GM18502 (cell line): ENCODE data around the gene GPR55.
"Not testable (repeated sequence)": the region's sequence is repeated elsewhere in the genome, so short reads cannot be mapped to it uniquely, and the experiment has no call there.

Source experiments
- ATAC-seq: cut with Tn5 transposase; IDR thresholded peaks from one replicate; pipeline ENCODE4 v1.9.1; 2021; ENCODE audit warnings: mild to moderate bottlenecking; ENCODE audit not compliant: unreplicated experiment, poor library complexity

Gene GPR55

DNA sequence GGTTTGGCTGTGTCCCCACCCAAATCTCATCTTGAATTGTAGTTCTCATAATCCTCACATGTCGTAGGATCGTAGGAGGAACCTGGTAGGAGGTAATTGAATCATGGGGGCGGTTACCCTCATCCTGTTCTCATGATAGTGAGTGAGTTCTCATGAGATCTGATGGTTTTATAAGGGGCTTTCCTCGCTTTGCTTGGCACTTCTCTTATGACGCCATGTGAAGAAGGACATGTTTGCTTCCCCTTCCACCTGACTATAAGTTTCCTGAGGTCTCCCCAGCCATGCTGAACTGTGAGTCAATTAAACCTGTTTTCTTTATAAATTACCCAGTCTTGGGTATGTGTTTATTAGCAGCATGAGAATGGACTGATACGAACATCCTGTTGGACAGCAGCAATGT is 11.2 kb upstream of the GPR55 start:
- ATAC-seq: not testable (repeated sequence)

DNA sequence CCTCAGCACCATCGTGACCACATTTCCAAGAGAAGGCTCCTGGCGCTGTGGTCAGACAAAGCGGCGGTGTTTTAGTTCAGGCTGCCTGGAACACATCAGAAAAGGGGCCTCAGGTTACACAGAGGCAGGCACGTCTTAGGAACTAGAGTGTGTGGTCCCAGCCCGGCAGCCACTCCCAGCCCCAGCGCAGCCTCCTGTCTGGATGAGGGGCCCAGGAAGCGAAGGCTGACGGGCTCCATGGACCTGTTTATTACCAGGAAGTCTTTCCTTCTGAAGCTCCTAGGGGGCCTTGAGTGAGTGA is 10.0 kb upstream of the GPR55 start:
- no peak for ATAC-seq

DNA sequence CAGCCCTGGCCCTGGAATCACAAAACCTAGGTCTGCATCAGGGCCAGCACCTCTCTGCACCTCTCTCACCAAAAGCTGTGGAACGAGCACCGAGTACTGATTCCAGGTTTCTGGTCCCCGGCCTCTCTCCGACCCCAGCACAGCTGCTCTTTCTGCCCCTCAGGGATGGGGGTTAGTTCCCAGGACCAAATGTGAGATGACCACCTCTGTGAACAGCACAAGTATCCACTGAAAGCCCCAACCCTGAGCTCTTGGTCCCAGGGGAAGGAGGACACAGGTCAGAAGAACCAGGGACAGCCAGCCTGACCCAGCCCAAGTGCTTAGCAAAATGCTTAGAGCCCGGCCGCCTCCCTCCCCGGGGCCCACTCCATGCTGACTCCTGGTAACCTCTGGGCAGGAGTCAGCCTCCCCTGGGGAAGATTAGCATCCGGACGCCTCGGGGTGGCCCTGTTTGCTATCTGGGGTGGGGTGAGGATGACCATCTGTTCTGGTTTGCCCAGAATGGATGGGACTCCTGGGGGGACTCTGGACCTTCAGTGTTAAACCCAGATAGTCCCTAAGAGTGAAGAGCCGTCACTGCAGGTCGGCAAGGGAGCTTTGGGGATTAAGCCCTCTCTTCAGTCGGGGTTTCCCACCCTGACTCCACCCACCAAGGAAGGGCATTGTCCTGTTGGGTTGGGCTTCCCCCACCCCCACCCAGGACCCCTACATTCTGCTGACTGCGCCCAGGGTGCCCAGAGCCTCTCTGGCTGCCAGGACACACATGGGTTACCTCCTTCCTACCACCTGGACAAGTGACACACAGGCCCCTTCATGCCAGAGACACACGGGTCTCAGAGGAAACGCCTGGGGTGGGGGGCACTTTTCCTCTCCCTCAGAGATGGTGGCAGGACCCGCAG is 9.4 kb upstream of the GPR55 start:
- ATAC-seq: no peak

DNA sequence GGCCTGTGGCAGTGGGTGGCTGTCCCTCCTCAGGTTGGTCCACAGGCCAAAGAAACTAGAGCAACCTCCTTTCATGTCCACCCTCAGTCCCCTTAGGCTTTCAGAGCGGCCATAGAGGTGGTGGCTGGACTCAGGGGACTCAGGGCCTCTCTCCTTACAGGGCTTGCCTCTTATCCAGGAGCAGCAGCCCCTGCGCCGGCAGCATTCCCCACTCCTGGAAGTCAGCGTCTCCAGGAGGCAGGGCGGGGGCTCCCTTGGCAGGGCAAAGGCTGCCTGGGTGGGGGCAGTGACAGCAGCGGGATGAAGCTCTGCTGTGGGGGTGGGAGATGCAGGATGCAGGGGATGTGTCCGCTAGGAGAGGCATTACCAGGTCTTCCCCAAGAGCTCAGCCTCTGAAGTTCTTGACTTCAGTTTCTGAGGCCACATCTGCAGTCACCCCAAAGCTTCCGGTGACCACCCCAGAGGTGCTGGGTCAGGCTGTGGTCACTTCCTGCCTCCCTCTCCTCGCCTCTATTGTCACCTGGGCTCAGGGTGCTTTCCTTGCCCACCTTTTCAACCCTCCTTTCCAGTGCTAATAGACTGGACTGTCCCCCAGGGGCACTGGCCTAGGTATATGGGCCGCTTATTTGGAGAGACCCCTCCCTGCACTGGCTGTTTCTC is 8.6 kb upstream of the GPR55 start:
- no peak for ATAC-seq

DNA sequence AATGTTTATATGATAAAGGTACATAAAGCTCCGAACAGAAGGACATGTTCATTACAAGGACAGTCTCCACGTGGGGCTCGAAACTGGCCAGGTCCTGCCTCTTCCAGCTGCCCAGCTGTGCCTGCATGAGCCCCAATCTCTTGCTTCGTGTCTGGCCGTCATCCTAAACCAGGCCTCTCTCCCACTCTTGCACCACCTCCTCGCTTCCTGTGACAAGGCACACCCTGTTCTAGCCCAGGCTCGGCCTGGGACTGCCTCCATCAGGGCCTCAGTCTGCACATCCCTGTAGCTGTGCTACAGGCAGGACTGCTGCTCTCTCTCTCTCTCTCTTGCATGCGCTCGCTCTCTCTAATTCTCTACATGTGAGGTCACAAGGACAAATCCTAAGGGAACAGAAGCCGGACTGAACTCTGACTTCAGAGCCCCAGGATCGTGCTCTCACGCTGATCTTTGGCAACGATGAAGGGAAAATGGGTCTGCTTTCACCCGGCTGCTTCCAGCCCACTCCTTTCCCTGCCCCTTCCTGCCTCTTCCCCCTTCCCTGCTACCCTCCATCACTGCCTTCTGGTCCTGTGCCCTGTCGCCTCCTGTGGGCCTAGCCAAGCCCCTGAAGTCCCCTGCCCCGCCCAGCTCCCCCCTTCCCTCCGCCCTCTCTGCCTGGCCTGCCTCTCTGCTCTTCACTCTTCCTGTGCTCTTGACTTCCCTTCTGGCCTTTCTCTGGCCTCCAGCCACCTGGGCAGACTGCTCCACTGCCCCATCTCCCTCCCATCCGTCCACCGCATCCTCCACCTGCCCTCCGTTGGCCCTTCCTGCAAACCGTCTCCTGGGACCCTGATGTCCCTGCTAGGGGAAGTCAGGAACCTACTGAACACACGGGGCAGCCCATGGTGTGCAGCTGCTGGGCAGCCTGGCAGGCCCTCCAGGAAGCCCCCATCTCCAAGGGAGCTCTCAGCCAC is 7.8 kb upstream of the GPR55 start:
- ATAC-seq: no peak

DNA sequence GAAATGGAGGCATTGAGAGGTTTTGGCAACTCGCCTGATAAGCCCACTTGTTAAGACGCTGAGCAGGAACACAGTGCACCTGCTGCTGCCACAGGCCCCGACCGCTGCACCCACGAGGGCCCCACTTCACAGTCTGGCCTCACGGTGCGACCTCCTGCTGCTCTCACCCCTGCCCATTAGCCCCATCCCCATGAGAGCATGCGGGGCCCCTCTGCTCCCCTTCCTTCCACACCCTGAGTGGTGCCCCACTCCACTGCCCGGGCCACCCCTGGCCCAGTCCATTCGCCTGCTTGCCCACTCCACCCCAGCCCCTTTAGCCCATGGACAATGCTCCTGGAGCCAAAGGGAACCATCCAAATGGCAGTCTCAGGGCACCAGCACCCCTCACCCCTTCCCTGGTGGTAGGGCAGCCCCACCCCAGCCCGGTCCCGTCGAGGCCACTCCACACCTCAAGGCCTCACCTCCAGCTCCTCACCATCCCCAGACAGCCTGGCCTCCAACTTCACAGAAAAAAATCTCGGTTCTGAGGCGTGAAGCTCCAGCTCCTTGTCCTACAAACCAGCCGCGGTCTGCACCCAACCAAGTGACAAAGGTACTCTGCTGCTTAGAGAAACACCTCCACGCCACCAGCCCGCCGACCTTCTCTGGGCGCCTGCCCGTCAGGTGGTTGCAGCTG is 6.7 kb upstream of the GPR55 start:
- no peak for ATAC-seq

DNA sequence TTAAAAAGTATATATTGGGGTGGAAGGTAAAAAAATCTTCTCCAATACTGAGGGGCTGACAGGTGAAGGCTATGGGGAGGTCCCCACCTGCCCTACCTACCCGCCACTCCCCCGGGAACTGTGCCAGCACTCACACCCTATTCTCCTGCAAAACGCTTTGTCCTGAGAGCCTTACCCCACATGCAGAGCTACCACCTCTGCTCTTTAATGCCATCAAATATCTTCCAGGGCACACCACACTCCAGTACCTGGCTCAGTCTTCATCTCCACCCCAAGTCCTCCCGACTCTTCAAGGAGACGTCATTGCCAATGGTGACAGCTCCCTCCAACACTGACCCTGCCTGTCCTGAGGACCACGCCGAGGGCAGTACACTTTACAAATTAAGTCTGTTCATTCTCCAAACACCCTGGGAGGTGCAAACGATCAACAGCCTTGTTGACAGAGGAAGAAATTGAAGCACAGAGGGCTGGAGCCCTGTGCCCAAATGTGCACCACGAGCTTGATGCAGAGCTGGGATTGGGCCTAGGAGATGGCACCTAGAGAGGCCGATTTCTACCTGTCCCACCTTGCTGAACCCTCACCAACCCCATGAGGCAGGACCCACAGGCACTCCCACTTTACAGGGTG is 6.0 kb upstream of the GPR55 start:
- ATAC-seq: no peak

DNA sequence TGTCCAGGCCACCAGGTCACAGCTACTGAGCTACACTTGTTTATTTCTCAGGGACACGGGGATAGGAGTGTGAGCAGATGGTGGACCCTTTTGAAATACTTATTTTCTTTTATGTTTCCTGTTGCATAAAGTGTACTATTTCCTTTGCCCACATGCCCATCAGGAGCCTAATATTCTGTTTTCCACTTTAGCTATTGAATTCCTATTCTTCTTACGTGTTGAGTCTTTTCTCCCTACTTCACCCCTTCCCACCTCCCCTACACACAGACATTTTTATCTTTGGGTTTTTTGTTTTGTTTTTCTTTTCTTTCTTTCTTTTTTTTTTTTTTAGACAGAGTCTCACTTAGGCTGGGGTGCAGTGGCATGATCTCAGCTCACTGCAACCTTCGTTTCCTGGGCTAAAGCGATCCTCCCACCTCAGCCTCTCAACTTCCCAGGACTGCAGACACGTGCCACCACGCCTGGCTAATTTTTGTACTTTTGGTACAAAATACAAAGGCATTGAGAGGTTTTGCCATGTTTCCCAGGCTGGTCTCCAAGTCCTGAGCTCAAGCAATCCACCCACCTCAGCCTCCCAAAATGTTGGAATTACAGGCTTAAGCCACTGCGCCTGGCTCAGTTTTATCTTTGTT is 5.2 kb upstream of the GPR55 start:
- no peak for ATAC-seq

DNA sequence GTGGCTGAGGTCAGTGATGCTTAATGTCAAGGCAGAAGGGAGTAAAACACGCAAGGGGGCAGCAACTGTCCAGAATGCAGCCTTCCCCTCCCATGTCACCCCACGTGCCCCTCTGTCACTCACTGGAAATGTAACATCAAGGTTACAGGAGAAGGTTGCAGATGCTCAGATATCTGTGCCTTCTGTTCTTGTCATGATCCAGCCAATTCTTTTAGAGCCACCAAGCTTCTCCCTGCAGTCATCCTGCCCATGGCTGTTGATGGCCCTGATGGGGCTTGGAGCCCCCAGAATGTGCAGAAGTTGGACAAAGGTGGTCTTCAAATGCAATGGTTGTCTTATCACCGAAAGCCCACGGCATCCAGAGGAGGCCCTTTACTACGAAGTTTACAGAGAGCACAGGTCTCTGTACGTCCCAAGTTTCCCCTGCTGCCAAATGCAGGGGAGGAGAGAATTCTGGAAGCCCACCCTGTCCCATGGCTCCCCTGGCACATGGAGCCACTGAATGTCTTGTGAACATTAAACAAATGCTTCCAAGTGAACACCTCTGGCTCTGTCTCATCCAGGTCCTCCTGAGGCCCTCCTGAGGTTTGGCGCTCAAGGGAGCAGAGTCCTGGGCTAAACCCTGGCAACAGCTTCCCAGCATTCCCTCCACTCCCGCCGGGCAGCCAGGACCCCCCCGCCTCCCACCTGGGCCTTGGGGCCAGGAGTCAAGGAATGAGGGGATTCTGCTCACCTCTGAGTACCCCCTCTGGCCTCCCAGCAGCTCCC is 4.5 kb upstream of the GPR55 start:
- no peak for ATAC-seq

DNA sequence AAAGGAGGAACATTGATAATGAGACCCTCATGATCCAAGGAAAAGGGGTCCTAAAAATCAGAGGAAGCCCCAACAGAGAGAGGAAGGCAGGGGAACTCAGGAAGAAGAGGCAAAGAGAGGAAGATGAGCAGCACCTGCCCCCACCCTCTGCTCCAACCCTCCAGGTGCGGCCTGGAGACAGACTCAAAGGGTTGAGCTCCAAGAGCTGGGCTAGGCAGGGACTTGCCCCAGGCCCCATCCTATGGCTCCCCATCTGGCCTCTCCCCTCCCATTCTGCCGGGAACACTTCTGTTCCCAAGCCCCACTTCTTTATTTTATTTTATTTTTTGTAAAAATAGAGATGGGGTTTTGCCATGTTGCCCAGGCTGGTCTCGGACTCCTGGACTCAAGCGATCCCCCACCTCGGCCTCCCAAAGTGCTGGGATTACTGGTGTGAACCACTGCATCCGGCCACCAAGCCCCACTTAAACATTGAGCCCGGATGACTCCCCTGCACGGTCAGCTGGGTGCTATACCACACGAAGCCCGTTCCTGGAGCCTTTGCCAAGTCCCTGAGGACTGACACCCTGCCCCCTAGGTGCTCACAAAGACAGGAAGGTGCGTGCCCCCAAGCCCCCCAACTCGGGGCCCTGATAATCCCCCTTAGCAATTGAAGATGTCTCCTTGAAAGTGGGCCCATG is 3.8 kb upstream of the GPR55 start:
- ATAC-seq: no peak

DNA sequence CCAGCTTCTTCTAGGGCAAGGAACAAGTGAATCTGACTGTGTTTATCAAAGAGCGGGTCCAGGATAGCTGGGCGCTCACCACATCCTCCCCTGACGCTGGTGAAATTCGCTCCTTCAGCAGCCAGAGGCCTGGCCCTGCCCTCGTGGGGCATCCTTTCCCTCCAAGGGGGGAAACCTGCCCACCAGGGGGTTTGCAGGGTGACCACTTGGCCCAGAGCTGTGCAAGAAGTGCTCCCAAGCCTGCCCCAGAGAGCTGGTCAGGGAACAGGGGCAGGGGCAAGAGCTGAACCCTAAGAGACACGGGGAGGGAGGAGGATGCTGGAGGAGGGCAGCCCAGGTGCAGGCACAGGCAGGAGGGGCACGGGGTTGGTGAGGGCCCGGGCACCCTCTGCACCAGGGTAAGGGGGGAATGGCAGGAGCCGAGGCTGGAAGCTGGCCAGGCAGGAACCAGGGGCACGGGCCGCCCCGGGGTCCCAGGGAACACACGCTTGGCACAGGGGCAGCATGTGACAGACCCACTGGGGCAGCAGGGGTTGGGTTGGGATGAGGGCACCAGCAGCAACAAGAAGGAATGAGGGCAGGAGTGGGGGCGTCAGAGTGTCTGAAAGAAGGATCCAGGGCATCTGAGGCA is 2.8 kb upstream of the GPR55 start:
- ATAC-seq: no peak

DNA sequence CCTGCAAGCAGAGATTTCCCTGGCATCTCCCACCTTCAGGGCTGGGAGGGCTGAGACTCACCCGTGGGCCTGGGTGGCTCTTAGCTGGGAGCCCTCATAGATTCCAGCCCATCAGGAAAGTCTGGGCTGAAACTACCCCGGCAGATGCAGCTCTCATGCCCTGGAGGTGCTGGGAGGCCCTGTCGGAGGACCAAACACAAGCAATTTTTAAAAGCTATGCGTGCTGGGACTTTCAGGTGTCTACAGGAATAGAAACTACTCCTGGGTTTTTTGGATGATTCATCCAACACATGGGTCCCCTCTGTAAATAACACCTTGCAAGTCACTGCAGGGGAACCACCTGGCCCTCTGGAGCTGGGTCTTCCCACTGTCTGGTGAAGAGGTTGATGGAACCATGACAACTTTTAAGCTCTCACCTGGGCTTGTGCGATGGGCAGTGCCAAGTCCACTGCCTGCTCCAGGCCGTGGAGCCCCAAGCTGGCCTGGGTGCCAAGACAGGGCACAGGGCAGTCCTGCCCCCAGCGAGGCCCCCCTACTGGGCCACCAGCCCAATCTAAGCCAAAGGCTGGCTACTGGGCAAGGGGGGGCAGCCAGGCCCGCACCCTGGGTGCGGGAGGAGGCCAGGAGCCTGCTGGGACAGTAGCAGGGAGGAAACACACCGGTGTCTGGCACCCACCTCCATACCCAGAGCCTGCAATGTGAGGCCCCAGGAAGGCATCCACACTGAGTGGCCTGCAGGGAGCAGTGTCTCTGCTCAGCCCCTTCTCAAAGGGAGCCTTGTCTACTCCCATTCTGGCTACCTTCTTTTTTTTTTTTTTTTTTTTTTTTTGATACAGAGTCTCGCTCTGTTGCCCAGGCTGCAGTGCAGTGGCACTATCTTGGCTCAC is 1.1 kb upstream of the GPR55 start:
- ATAC-seq: peak; percentile 48

DNA sequence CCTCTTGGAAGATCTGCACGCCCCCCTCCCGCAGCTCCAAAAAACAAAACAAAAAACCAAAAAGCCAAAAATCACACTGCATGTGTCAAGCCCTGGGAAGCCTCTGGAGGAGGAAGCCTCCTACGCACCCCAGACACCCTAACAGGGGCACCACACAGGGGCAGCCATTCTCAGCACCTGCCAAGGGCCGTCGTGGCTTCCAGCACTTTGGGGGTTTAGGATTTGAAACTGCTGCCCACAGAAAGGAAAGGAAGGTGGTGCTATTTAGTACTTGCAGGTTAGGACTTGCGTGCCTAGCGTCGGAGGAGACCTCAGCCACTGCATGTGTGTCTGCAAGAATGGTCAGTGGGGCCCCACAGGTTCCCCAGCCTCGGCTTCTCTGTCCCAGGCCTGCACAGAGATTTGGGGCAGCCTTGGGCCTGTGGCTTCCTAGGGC is 419 bp upstream of the GPR55 start:
- ATAC-seq: peak; percentile 29

DNA sequence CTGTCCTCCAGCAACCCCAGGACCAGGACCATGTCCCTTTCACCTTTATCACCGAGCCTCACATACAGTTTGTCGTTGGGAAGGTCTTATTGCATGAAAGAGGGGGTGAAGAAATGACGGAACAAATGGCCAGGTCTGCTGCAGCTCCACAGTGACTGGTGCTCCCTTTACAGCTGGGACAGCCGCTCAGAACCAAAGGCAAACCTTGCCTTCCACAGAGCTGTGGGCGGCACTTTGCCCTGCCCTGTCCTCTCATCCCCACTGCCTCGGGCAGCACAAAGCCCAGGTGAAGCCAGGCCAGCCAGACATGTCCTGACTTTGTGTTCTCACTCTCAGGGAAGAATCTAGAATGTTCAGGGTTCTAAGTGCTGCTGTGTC is 961 bp downstream of the GPR55 start:
- ATAC-seq: no peak

DNA sequence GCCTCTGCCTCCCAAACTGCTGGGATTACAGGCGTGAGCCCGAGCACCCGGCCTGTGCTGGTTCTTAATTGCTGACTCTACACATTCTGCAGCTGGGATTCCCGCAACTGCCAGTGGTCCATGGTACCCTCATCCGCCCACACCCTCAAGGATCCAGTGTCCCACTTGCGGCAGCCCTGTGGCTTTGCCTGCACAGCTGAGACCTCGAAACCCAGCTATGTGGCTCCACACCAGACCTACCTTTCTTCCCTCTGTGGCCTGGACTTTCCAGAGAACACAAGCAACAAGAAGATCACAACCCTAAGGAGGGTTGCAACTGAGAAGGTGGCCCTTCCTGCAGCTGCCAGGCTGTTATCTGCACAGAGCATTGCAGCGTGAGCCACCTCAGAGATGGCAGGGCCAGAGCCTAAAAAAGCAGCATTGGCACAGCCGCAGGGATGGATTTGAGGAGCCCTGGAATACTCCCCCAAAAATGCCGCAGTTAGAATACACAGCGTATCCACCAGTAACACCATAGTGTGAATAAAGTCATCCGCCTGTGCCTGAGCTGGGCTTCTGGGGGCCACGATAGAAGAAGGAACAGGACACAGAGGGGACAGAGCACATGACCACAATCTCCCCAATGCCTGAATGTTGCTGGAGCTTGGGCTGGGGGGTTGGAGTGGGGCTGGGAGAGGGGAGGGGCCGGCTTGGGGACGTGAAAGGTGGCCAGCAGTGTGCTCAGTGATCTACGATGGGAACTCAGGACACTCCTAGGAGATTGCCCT is 1.9 kb downstream of the GPR55 start:
- no peak for ATAC-seq
